Activated CD4-positive, alpha-beta T cell treated with anti-CD3 and anti-CD28 coated beads for 24 hours (primary cell): ENCODE data around the gene ADAMTSL4.
"Not testable (repeated sequence)": the region's sequence is repeated elsewhere in the genome, so short reads cannot be mapped to it uniquely, and the experiment has no call there.

Experiments used
- DNase-seq, 2 donors: peaks; one replicate each; pipeline ENCODE4 v3.0.0-alpha.2; 2020; ENCODE audit warnings: low read depth in 2 of 2

Gene ADAMTSL4

GRCh38 chr1:150555198-150555970 is 6.2 kb downstream of the ADAMTSL4 start:
- no peak for DNase-seq

DNA sequence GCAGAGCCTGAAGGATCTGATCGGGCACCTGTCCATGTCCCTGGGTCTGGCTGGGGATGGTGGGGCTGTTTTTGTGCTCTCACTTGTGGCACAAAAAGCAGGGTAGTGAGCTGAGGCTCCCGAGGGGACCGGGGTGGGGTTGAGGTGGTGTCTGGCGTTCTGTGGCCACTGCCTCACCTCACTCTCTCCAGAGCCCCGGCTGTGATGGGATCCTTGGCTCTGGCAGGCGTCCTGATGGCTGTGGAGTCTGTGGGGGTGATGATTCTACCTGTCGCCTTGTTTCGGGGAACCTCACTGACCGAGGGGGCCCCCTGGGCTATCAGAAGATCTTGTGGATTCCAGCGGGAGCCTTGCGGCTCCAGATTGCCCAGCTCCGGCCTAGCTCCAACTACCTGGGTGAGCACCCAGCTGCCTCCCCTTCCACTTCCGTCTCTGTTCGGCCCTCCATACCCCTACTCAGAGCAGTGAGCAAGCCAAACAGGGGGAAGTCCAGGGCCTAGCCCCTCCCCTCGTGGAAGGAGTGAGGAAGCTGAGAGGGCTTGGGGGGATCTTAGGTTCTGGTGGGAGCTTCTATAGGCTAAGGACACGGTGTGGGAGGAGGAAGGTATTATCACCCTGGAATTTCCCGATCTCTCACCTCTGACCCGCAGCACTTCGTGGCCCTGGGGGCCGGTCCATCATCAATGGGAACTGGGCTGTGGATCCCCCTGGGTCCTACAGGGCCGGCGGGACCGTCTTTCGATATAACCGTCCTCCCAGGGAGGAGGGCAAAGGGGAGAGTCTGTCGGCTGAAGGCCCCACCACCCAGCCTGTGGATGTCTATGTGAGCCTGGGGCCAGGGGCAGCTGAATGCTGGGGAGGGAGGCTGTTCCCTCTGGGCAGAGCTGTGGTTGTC is 7.0 kb downstream of the ADAMTSL4 start:
- no peak for DNase-seq

DNA sequence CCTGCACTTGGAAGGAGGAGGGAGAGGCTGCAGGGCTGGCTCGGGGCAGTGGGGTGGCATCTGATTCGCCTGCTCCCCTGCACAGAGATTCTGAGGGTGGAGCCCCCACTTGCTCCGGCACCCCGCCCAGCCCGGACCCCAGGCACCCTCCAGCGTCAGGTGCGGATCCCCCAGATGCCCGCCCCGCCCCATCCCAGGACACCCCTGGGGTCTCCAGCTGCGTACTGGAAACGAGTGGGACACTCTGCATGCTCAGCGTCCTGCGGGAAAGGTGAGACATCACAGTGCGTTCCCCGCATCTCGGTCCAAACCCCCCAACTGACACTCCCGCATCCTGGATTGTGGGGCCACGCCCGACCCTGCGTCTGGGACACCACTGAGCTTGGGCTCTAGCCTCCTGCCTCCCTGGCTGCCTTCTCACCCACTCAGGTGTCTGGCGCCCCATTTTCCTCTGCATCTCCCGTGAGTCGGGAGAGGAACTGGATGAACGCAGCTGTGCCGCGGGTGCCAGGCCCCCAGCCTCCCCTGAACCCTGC is 7.9 kb downstream of the ADAMTSL4 start:
- no peak for DNase-seq

- DNase-seq: no peak
Measured at GRCh38 chr1:150557813-150558212, 8.6 kb downstream of the ADAMTSL4 start.

DNA sequence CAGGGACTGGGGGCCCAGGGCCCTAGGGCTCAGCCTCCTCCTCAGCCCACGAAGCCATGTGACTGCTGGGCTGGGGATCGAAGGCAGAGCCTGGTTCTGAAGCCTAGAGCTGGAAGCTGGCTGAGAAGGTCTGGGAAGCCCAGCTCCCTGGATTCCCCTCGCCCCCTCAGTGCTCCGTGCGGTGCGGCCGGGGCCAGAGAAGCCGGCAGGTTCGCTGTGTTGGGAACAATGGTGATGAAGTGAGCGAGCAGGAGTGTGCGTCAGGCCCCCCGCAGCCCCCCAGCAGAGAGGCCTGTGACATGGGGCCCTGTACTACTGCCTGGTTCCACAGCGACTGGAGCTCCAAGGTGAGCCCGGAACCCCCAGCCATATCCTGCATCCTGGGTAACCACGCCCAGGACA is 9.1 kb downstream of the ADAMTSL4 start:
- DNase-seq: no peak

GRCh38 chr1:150558761-150559655 is 9.8 kb downstream of the ADAMTSL4 start:
- DNase-seq: no peak

- no peak for DNase-seq
Measured at GRCh38 chr1:150559656-150560010, 10.4 kb downstream of the ADAMTSL4 start.

- DNase-seq: peak; percentile 67
Measured at GRCh38 chr1:150560011-150560438, 10.8 kb downstream of the ADAMTSL4 start.

- DNase-seq: peak; percentile 81 to 83
Measured at GRCh38 chr1:150560576-150561253, 11.5 kb downstream of the ADAMTSL4 start.

GRCh38 chr1:150561254-150561973 is 12.2 kb downstream of the ADAMTSL4 start:
- DNase-seq: peak in 1 of 2 donors; percentile 63

GRCh38 chr1:150561974-150562445 is 12.8 kb downstream of the ADAMTSL4 start:
- peak; percentile 79 to 84 for DNase-seq

- DNase-seq: peak; percentile 73 to 77
Measured at GRCh38 chr1:150562446-150563339, 13.5 kb downstream of the ADAMTSL4 start.

DNA sequence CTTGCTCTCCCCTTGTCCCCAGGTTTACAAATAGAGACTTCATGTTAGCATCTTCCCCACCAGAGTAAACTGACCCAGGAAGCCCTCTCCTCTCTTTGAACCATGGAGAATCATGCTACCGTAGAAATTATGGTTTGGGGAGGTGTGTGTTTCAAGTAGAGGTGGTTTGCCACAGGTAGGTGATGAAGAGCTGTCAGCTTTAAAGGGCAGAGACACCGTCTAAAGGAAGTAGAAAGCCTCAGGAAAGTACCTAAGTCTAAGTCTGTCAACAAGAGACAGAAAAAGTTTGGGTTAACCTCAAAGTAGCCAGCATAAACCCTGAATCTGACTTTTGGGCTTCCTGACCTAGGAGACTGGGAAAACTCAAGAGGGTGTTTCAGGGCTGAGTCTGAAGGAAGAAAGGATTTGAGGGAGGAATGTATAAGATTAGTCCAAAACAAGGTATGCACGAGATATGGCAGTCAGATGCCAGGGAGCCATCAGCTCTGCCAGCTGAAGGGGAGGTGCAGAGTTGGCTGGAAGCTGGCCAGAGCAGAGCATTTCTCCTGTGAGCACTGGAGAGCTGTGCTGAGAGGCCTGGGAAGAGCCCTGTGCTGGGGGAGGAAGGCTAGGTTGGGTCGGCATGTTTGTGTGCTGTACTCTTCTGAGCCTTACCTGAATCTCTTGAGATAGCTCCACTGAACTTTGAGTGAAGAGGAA is 14.3 kb downstream of the ADAMTSL4 start:
- DNase-seq: no peak

GRCh38 chr1:150564051-150564991 is 15.1 kb downstream of the ADAMTSL4 start:
- no peak for DNase-seq

GRCh38 chr1:150565240-150565991 is 16.2 kb downstream of the ADAMTSL4 start:
- not testable (repeated sequence) for DNase-seq

- DNase-seq: no peak
Measured at GRCh38 chr1:150566589-150567340, 17.6 kb downstream of the ADAMTSL4 start.
